ENCODE data around the gene PLEKHH1. TPM values are rescaled to one million over a fixed set of nuclear protein-coding genes. Genes with fewer than 3 reads are reported as not detected.

PLEKHH1 gene
- total RNA-seq, 1 experiment from 2014 or later: 35.3 TPM

DNA sequence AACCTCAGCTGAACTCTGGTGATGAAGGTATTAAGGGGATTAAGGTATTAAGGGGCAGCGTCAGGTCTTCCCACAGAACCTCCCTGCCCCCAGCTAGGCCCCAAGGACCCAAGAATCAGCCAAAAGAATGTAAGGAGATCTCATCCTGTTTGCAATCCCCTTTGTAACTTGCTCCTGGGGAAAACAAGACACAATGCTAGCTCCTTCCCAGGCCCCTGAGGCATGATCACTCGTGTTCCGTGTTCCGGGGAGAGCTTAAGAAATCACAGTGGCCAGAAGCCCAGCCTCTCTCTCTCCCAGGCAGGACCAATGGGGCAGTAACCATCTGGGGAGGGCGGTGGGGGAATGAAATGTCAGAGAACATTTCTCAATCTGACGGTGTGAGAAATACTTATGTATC, 33.8 kb downstream of the PLEKHH1 start:
- H3K79me2 ChIP-seq (ENCODE audit: insufficient read depth, low read length): no peaks in the 10 kb centered on the region
- H3K9me3 ChIP-seq (ENCODE audit: control insufficient read depth, low read depth, low read length): no peaks in the 10 kb centered on the region
- no peak overlapping the region for H4K91ac ChIP-seq (ENCODE audit: insufficient read length, low read depth, low read length)
- no peak overlapping the region for H2BK120ac ChIP-seq (ENCODE audit: low read depth, low read length, poor library complexity, severe bottlenecking)
- H3K79me1 ChIP-seq (ENCODE audit: insufficient read depth, low read depth, low read length, poor library complexity, severe bottlenecking): no peaks in the 10 kb centered on the region
- no peak overlapping the region for H3K4ac ChIP-seq (ENCODE audit: low read depth, low read length)
- no peak overlapping the region for H4K8ac ChIP-seq (replicated peaks; ENCODE audit: insufficient read length, low read depth, low read length)
- TF ChIP-seq, protein P1, sequence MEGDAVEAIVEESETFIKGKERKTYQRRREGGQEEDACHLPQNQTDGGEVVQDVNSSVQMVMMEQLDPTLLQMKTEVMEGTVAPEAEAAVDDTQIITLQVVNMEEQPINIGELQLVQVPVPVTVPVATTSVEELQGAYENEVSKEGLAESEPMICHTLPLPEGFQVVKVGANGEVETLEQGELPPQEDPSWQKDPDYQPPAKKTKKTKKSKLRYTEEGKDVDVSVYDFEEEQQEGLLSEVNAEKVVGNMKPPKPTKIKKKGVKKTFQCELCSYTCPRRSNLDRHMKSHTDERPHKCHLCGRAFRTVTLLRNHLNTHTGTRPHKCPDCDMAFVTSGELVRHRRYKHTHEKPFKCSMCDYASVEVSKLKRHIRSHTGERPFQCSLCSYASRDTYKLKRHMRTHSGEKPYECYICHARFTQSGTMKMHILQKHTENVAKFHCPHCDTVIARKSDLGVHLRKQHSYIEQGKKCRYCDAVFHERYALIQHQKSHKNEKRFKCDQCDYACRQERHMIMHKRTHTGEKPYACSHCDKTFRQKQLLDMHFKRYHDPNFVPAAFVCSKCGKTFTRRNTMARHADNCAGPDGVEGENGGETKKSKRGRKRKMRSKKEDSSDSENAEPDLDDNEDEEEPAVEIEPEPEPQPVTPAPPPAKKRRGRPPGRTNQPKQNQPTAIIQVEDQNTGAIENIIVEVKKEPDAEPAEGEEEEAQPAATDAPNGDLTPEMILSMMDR (conservative IDR thresholded peaks at IDR 0.05): no peak
- no peak overlapping the region for H3K56ac ChIP-seq (ENCODE audit: insufficient read length, low read depth, low read length)
- H3K36me3 Mint-ChIP-seq (ENCODE audit: insufficient read depth in 1 of 3, low read depth in 3 of 3): peaks cover 0 to 23% (median 10%) of the 10 kb centered on the region in 3 experiments; a peak in 6 of 7 replicates
- H3K27ac Mint-ChIP-seq: peak overlapping the region in 2 of 3 experiments; percentile 64 to 66; a peak in 4 of 7 replicates
- DNase-seq: no peak
- no peak overlapping the region for H3K9ac ChIP-seq (ENCODE audit: extremely low read depth, insufficient read length, low read length)
- no peak overlapping the region for H2AFZ ChIP-seq (ENCODE audit: low read length)
- no peak overlapping the region for H2BK12ac ChIP-seq (ENCODE audit: insufficient read length, low read depth, low read length)
- H3K23me2 ChIP-seq (ENCODE audit: insufficient read length, low read depth, low read length, poor library complexity, severe bottlenecking): no peaks in the 10 kb centered on the region
- no peaks in the 10 kb centered on the region for H3K4me1 ChIP-seq (ENCODE audit: insufficient read depth, low read length)
- no peak overlapping the region for H3K4me2 ChIP-seq (ENCODE audit: insufficient read depth, insufficient read length, low read length)
- peaks cover 18 to 25% of the 10 kb centered on the region in 2 experiments for H3K4me1 Mint-ChIP-seq
- no peak overlapping the region for H3K4me3 Mint-ChIP-seq
- H3K9me3 Mint-ChIP-seq: no peaks in the 10 kb centered on the region
- H4K5ac ChIP-seq (ENCODE audit: insufficient read length, low read depth, low read length): no peak overlapping the region
- H2AK5ac ChIP-seq (ENCODE audit: insufficient read length, low read length): no peak overlapping the region
- no peak overlapping the region for H3T11ph ChIP-seq (ENCODE audit: low read length)
- no peak overlapping the region for H3K27ac ChIP-seq (ENCODE audit: insufficient read length, low read depth, low read length)
- H3K14ac ChIP-seq (ENCODE audit: insufficient read depth, low read length): no peak overlapping the region
- H3K23ac ChIP-seq (ENCODE audit: insufficient read length, low read depth, low read length): no peak overlapping the region
- H2BK5ac ChIP-seq (ENCODE audit: insufficient read length, low read length): no peak overlapping the region
- no peaks in the 10 kb centered on the region for H3K27me3 ChIP-seq (ENCODE audit: insufficient read depth, low read length)
- no peaks in the 10 kb centered on the region for H3K27me3 Mint-ChIP-seq (ENCODE audit: low read depth)
- H2BK15ac ChIP-seq (ENCODE audit: low read depth, low read length): no peak overlapping the region
- no peak overlapping the region for H3K18ac ChIP-seq (ENCODE audit: insufficient read length, low read depth, low read length)
- WGBS (ENCODE audit: extremely low coverage, insufficient read length, low lambda C conversion rate): no CpG with 5 or more reads among the region's 6 CpGs
- no peak overlapping the region for H2BK20ac ChIP-seq (ENCODE audit: low read depth, low read length, poor library complexity, severe bottlenecking)
- H4K20me1 ChIP-seq (ENCODE audit: control insufficient read depth, insufficient read depth, insufficient read length): no peaks in the 10 kb centered on the region

Data from H9 (cell line).